NCI-H146 treated with DMSO at 0.1 percent for 48 hours (cell line): ENCODE results near the gene CDC6.

ENCODE experiments used
- DNase-seq: peaks from one replicate; lab custom pipeline; 2025; ENCODE audit not compliant: unreplicated experiment; lab: John Stamatoyannopoulos, UW

CDC6 gene

DNA sequence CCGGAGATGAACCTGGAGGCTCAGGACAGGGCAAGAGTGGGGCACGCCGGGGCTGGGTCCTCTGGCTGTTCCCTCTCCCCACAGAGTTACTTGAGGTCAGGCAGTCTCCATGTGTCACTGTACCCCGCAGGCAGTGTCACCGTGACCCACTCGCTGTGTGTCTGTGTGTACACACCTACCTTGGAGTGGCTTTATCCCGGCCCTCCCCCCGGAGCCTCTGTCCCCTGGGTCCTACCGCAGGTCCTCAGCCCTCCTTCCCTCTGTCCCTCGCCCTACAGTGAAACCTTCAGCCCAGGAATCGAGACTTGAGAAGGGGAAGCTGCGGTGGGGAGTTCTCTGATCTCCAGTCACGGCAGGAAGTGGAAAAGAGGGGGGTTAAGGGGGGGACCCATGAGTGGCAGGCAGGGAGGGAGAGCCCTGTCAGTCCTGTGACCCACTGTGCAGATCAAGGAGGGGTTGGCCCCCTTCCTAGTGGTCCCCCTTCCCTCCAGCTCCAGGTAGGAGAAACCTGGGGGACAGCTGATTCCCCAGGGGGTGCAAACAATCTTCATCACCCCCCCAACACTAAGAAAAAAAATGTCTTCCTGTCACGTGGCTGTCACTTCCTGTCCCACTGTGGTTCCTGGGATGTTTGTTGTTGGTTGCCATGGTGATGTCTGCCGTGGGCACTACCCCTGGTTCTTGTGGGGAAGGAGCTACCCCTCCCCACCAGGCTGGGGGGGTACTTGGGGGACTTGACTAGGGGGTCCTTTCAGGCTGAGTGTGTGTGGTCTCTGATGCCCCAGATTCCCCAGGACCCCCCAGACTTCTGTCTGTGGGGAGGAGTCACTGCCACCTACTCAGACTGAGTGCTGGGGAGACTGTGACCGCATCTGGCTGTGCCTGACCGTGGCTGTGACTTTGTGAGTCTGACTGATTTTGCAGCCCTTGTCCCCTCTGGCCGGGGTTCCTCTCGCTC lies 35.0 kb downstream of the CDC6 start:
- DNase-seq: no peak

DNA sequence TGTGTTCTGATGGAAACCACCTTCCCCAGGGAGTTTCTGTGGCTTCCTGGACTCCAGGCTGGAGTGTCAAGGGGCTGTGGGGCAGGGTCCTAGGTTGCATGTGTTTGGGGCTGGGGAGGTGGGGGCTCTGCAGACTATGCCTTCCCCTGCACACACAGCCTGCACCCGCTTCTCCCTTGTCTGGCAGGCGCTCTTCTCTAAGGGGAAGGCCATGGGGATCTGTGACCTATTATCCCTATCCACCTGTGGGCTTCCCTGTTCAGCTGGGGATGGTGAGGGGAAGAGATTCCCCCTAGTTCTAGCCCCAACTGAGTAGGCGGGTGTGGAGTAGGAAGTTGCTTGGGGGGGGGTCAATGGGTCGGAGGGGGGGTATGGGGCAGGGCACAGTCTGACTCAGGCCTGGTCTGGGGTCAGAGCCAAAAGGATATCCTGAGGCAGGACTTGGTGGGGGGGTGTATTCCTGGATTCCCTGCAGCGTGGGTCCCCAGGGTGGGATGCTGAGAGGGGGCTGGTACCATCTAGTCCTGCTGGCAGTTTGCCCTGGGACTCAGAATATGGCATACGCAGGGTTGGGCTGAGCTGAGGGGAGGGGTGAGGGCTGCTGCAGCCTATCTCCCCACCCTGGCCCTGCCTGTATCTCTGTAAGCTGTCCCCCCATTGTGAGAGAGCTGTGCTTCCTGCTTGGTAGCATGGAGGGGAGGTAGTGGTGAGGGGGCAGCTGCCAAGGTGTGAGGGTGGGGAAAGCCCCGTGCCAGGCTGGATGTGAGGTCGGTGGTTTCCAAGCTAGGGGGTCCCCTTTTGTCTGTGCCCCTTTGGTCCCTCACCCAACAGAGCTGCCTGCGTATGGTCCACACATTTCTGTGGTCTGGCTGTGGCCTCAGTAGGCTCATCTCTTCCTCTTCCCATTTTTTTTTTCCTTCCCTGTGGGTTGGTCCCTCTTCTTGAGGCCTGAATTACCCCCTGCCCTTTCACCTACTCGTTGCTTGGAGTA lies 36.0 kb downstream of the CDC6 start:
- no peak for DNase-seq

DNA sequence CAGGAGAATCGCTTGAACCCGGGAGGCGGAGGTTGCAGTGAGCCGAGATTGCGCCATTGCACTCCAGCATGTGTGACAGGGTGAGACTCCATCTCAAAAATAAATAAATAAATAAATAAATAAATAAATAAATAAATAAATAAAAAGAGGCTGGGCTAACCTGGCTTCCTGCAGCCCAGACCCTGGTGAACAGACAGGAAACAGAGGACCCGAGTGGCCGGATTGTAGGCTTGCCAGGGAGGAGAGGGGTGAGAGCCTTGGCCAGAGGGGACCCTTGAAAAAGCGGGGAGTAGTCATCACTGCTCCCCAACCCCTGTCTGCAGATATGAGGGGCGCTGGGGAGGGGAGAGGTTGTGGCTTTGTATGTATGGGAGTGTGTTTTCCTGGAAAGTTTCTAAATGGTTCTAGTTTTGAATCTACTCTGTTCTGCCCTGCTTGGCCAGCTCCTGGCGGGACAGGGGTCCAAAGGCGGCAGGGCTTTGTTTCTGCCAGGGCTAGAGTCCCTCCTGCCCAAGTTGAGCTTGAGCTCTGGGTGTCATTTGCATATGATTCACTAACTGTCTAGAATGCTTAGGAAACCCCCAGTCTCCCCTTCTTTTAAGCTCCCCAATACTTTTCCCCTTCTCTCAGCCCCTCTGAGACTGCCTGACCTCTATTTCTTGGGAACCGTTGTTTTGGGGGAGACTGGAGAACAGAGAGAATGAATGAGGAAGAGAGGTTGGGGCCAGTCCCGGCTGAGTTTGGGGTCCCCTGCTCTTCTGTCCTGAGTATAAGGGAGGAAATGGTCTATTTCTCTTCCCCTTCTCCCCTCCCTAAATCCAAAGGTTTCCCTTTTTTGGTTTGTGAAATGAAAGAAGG lies 37.7 kb downstream of the CDC6 start:
- no peak for DNase-seq

DNA sequence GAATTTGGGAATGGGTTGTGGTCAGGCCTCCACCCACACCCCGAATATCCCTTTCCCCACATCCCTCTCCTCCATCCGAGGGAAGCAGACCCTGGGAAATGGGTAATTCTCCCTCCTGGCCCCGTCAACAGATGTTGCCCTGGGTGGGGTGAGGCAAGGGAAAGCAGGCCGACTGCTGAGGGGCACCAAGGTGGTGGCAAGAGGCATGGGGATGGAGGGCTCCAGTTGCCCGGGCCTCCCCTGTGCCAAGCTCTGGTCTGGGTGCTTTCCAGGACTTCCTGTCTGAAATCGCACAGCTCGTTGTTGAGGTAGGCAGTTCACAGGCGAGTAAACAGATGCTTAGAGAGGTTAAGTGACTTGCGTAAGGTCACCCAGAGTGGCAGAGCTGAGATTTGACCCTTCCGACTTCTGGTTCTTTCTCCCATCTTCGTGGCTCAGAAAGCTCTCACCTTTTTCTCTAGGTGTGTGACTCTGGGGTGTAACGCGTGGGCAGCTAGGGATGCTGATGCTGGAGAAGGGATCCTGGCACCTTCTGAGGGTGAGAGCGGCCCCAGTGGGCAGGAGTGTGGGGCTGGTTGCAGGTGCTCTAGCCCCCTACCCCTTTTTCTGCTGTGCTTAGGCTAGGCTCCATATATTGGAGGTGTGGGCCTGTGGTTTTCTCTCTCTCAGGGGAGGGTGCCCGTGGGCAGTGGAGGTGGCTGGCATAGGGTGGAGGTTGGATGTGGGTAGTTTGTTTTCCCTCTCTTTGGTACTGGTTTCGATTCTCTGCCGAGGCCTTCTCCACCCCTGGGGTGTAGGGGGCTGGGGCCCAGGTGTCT lies 38.5 kb downstream of the CDC6 start:
- DNase-seq: no peak

DNA sequence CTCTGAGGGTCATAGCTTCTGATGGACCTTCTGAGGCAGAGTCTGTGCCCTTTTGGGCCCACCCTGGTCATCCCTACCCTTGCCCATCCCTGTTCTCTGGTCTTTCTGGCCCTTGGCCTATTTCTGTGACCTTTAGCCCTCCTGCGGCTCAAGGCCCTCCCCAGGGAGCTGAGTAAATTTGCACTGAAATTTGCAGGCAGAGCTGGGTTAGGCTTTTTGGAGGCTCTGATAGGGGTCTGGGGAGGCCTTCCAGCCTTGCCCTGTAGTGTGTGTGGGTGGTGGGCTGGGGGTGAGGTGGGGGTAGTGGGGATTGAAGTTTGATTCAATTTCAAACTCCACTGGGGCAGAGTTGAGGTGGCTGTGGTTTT lies 39.1 kb downstream of the CDC6 start:
- DNase-seq: no peak

DNA sequence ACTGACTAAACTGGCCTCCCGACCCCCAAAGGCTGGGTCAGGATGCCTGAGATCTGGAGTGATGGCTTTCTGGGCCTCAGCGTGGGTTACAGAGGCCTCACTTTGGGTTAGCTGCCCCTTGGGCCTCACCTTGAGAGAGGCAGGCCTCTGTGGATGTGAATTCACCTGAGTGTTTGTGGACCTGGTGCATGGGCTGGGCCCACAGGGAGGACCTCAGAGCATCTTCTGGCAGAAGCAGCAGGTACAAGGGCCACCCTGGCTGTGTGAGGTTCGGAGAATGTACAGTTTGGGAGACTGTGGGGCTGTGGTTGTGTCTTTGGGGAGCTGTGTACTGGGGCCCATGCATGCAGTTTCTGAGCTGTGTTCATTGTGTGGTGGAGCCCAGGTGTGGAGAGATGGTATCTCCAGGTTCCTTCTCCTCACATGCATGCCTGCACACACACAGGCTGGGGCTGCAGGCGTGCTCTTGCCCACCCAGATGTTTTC lies 39.6 kb downstream of the CDC6 start:
- DNase-seq: no peak

DNA sequence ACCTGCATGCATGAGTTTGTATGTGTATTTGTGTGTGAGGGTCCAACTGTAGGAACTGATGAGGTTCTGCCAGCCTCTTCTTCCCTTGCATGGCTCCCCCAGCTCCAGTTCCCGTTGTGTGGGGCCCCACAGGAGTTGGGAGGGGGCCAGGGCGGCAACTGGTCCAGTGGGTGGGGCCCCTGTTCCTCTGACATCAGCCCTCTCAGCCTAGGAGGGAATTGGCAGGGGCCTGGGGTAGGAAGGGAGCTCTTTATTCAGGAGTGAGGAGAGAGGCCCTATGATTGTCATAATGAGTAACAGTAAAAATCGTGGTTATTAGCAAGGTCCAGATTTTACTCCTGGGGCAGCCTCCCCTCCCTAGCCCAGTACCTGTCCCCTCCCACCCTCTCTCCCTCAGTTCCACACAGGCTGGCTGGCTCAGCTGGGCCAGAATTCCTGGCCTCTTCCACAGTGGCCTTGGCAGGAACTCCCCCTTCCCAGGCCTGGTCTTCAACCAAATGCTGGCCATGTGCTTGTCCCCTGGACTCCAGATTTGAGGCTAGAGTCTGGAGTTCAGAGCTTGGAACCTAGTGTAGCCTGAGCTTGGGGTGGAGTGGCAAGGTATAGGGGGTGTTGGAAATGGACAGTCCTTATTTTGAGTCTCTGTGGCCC lies 40.2 kb downstream of the CDC6 start:
- DNase-seq: no peak

DNA sequence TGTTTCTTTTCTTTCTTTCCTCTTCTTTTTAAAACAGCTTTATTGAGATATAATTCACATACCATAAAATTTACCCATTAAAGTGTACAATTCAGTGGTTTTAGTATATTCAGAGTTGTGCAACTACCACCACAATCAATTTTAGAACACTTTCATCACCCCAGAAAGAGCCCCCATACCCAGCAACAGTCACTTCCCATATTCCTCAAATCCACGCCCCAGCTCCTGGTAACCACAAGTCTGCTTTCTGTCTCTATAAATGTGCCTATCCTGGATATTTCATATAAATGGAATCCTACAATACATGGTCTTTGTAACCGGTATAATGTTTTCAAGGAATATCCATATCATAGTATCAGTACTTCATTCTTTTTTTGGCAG lies 40.7 kb downstream of the CDC6 start:
- no peak for DNase-seq

DNA sequence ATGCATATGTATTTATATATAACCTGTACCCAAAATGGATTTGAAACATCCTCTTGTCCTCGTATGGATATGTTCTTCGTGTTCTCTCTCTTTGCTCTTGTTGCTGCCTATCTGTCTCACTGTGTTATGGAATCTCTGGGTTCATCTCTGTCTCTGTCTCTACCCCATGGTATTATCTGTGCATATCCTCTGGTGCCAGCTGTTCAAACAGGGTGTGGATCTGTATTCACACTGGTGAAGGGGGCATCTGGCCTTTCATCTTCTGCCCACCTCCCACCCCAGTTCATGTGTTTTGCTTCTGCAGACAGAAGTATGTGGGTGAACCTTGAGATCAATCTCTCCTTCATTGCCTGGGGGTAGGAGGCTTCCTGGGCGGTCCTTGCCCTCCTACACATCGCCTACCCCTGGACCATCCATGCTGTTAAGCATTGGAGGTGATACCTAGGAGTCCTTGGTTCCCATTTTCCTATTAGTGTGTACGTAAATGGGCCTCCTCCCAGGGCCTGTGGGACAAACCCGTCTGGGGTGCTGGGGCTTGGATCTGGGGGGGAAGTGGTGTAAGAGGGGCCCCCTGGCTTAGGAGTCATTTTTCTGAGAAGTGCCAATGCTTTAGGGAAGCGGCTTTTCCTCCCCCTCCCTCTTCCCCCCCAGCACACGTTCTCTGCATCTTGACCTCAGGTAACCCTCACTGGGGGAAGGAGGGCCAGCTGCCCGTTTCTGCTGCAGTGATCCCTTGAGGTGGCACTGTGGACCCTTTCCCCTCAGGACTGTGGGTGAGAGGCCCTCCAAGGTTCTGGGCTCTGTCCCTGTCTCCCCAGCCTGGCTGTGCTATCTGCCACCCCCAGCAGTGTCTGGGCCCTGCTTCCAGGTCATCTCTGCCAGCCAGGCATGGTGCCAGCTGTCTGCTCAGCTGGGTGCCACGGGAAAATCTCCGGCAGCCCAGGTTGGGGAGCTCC lies 42.4 kb downstream of the CDC6 start:
- DNase-seq: no peak

DNA sequence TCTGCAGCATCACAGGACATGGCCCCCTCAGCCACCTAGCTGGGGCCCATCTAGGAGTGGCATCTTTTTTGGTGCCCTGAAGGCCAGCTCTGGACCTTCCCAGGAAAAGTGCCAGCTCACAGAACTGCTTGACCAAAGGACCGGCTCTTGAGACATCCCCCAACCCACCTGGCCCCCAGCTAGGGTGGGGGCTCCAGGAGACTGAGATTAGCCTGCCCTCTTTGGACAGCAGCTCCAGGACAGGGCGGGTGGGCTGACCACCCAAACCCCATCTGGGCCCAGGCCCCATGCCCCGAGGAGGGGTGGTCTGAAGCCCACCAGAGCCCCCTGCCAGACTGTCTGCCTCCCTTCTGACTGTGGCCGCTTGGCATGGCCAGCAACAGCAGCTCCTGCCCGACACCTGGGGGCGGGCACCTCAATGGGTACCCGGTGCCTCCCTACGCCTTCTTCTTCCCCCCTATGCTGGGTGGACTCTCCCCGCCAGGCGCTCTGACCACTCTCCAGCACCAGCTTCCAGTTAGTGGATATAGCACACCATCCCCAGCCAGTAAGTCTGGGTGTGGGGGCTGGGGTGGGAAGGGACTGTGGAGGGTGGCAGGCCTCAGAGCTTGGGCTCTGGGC lies 43.3 kb downstream of the CDC6 start:
- DNase-seq: no peak

DNA sequence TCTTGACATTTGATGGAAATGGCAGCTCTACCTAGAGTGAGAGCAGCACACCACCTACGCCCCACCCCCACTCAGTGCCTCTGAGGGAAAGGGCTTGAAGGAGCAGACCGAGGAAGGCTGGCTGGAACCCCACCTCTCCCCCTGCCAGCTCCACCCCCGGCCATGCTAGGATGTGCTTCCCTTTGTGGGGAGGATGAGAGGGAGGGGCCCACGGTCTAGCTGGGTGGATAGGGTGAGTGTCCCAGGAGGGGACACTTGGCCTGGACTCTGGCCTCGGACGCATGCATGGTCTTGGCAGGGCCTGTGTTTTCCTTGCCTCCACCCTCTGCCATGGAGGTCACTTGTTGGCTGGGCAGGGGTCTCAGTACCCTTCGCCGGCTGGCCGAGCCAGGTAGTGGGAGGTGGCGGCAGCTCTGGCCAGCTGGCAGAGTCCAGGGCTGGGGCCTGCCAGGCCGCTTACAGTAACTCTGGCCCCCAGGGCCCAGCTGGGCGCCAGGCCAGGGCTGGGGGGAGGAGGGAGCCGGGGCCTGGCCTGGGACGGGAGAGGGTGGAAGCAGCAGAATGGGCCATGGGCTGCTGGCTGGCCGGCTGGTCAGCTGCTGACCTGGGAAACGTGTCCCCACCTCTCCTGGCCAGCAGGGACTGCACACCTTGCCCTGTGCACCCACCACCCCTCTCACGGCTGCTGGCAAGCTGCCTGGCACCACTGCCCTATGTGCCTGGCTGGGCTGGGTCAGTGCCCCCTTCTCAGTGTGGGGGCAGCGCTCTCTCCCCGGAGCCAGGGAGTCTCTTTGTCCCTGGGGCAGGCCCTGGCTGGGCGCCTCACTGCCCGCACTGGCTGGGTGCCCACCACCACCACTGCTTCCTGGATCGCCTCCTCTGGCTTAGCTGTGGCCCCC lies 44.3 kb downstream of the CDC6 start:
- DNase-seq: no peak

DNA sequence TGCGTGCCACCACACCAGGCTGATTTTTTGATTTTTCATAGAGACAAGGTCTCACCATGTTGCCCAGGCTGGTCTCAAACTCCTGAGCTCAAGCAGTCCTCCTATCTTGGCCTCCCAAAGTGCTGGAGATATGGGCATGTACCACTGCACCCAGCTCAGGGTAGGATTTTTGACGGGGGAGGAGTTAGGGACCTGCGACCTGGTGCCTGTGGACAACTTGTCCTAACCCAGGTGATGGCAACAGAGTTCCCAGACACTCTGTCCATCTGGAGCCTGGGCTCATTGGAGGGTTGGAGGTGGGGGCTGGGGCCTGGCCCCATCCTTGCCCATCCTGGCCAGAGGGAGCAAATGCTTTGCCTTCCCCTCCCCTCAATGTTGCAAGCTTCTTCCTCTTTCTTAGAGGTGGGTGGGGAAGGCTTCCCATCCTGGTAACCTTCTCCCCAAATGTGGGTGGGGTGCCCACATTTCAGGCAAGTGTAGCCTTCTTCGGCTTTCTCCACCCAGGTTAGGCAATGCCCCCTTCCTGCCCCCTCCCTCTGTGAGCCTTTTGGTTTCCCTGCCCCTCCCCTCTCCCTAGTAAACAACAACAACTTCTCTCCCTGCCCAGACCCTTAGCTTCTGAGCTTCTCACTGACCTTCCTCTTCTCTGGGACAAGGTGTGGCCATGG lies 46.2 kb downstream of the CDC6 start:
- DNase-seq: no peak

DNA sequence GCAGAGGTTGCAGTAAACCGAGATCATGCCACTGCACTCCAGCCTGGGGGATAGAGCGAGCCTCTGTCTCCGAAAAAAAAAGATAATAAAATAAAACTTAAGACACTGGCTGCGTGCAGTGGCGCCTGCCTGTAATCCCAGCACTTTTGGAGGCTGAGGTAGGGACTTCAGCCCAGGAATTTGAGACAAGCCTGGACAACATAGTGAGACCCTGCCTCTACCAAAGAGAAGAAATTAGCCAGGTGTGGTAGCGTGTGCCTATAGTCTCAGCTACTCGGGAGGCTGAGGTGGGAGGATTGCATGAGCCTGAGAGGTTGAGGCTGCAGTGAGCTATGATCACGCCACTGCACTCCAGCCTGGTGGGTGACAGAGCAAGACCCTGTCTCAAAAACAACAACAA lies 47.9 kb downstream of the CDC6 start:
- no peak for DNase-seq

DNA sequence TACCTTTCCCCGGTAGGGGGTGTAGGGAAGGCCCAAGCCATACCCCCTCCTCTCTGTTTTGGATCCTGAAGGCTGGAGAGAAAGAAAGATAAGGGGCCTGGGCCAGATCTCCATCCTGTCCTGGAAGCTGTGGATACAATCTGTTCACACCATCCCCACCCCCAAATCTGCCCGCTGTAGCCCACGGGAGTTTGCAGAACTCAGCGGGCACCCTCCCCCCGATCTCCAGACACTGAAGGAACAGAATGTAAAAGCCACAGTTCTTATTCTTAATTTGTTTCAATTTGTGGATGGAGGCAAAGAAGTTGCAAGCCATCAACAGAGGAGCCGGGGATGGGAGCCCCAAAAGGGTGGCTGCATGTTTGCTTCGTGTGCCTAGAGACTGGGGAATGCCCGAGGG lies 49.7 kb downstream of the CDC6 start:
- no peak for DNase-seq

DNA sequence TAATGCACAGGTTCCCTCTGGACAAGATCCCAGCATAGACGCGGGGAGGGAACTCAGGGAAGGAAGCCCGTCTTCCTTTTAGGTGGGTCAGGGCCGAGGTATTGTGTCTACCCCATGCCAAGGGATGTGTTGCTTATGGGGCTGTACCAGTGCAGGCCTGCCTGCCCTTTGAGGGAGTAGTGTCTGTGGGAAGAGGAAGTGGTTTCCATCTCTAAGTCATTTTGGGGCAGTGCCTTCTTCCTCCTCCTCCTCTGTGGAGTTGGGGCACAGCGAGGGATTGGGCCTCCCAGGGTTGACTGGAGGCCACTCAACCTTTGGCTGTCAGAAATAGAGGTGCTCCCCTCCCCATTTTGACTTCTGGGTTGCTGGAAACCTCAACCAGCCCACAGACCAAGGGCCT lies 50.4 kb downstream of the CDC6 start:
- DNase-seq: no peak

DNA sequence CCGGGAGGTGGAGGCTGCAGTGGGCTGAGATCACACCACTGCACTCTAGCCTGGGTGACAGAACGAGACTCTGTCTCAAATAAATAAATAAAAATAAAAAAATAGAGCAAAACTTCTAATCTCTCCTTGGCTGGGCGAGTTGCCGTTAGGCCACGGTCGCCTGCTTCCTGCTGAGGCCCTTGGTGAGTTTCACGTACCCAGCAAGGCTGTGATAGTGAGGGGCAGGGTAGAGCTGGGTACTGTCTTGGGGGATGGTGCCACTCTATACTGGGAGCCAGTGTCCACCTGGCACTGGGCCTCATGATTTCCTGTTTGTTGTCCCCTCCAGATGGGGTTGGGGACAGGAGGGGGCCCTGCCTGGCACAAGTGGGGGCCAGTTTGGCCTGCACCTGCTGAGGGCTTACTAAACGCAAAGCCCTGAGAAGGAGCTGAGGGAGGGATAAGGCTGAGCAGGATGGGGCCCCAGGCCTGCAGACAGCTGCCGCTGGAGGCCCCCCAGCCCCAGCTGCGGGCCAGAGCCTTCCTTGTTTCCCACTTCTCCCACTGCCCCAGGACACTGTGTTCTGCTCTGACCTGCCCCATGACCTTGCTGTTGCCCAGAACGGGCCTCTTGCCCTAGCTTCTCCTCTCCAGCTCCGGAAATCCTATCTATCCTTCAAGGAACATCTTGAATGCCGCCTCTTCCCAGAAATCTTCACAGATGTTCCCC lies 51.4 kb downstream of the CDC6 start:
- no peak for DNase-seq
